ENCODE data around the gene SCN8A.

Gene SCN8A

DNA sequence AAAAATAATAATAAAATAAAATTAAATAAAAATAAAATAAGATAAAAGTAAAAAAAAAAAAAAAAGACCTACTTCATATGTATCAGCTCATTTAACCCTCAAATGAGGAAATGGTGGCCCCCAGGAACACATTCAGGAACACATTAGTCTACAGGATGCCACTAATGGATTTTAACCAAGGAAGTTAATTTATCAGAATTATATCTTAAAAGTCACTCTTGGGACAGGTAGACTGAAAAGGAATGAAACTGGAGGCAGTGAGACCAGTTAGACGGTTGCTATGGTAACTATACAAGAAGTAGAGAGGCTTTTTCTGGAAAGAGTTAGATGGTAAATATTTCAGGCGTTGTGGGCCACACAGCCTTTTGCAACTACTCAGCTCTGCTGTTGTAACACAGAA, 54.9 kb downstream of the SCN8A start:
- Histone ChIP-seq H3K4me3 (replicated peaks; ENCODE audit: insufficient read depth, low read length) (no peak overlapping the region), H3K27ac (replicated peaks) (no peak overlapping the region), H3K27me3 (ENCODE audit: insufficient read depth, poor library complexity, severe bottlenecking) (no peaks in the 10 kb centered on the region)
- no peak for DNase-seq (ENCODE audit: low read depth in 1 of 2, low spot score in 1 of 2)
- TF ChIP-seq, protein P1, sequence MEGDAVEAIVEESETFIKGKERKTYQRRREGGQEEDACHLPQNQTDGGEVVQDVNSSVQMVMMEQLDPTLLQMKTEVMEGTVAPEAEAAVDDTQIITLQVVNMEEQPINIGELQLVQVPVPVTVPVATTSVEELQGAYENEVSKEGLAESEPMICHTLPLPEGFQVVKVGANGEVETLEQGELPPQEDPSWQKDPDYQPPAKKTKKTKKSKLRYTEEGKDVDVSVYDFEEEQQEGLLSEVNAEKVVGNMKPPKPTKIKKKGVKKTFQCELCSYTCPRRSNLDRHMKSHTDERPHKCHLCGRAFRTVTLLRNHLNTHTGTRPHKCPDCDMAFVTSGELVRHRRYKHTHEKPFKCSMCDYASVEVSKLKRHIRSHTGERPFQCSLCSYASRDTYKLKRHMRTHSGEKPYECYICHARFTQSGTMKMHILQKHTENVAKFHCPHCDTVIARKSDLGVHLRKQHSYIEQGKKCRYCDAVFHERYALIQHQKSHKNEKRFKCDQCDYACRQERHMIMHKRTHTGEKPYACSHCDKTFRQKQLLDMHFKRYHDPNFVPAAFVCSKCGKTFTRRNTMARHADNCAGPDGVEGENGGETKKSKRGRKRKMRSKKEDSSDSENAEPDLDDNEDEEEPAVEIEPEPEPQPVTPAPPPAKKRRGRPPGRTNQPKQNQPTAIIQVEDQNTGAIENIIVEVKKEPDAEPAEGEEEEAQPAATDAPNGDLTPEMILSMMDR (IDR thresholded peaks at IDR 0.05; ENCODE audit: insufficient read depth, low read length): no peak
- TF ChIP-seq SPI1 (IDR thresholded peaks at IDR 0.05; ENCODE audit: borderline replicate concordance, low read depth) (no peak), POLR2AphosphoS5 (IDR thresholded peaks at IDR 0.05; ENCODE audit: low read depth) (no peak), GABPA (IDR thresholded peaks at IDR 0.05; ENCODE audit: low read depth) (no peak), REST (IDR thresholded peaks at IDR 0.05; ENCODE audit: insufficient replicate concordance, low read depth) (no peak)

- Histone ChIP-seq H3K4me3 (replicated peaks; ENCODE audit: insufficient read depth, low read length) (no peak overlapping the region), H3K27ac (replicated peaks) (no peak overlapping the region), H3K27me3 (ENCODE audit: insufficient read depth, poor library complexity, severe bottlenecking) (peaks cover 3% of the 10 kb centered on the region)
- DNase-seq (ENCODE audit: low read depth in 1 of 2, low spot score in 1 of 2): no peak
- TF ChIP-seq, protein P1 (IDR thresholded peaks at IDR 0.05; ENCODE audit: insufficient read depth, low read length): no peak
- no peak for TF ChIP-seq GABPA (IDR thresholded peaks at IDR 0.05; ENCODE audit: low read depth)
- TF ChIP-seq REST (IDR thresholded peaks at IDR 0.05; ENCODE audit: insufficient replicate concordance, low read depth): no peak
- TF ChIP-seq SPI1 (IDR thresholded peaks at IDR 0.05; ENCODE audit: borderline replicate concordance, low read depth): no peak
- TF ChIP-seq POLR2AphosphoS5 (IDR thresholded peaks at IDR 0.05; ENCODE audit: low read depth): no peak
Measured at GRCh38 chr12:51647647-51648046, 56.6 kb downstream of the SCN8A start.

DNA sequence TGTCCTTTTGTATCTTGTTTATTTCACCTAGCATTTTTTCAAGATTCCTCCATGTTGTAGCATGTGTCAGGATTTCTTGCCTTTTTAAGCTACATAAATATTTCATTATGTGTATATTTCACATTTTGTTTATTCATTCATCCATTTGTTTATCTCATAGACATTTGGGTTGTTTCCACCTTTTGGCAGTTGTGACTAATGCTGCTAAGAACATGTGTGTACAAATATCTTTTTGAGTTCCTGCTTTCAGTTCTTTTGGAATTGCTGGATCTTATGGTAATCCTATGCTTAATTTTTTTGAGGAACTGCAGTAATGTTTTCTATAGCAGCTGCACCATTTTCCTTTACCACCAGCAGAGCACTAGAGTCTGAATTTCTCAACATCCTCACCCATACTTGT, 62.4 kb downstream of the SCN8A start:
- no peak for DNase-seq (ENCODE audit: low read depth in 1 of 2, low spot score in 1 of 2)
- Histone ChIP-seq H3K27ac (replicated peaks) (no peak overlapping the region), H3K4me3 (replicated peaks; ENCODE audit: insufficient read depth, low read length) (no peak overlapping the region), H3K27me3 (ENCODE audit: insufficient read depth, poor library complexity, severe bottlenecking) (peaks cover 15% of the 10 kb centered on the region)
- no peak for TF ChIP-seq GABPA (IDR thresholded peaks at IDR 0.05; ENCODE audit: low read depth)

DNA sequence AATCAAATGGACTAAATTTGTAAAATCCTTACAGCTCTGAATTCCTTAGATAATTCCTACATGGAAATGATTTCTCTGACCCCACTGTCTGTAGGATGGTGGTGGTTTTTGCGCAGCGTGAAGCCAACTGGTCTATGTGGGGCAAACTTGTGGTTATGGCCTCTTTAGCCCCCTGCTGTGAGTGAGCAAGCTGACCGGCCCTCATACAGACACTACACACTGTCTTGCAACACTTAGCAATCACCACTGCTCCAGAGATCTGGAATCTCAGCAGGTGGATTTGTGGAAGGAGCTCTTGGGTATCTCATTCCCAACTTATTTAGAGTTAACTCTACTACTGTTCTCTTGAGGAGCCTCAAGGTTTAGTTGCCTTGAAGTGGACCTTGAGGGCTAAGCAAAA, 70.2 kb downstream of the SCN8A start:
- peaks cover 21% of the 10 kb centered on the region for H3K27me3 ChIP-seq (ENCODE audit: insufficient read depth, poor library complexity, severe bottlenecking)
- DNase-seq (ENCODE audit: low read depth in 1 of 2, low spot score in 1 of 2): no peak
- no peak for TF ChIP-seq GABPA (IDR thresholded peaks at IDR 0.05; ENCODE audit: low read depth)
- no peak for TF ChIP-seq REST (IDR thresholded peaks at IDR 0.05; ENCODE audit: insufficient replicate concordance, low read depth)
- TF ChIP-seq POLR2AphosphoS5 (IDR thresholded peaks at IDR 0.05; ENCODE audit: low read depth): no peak
- TF ChIP-seq, protein P1 (IDR thresholded peaks at IDR 0.05; ENCODE audit: insufficient read depth, low read length): no peak
- no peak for TF ChIP-seq SPI1 (IDR thresholded peaks at IDR 0.05; ENCODE audit: borderline replicate concordance, low read depth)
- H3K27ac ChIP-seq (replicated peaks): no peak overlapping the region
- no peak overlapping the region for H3K4me3 ChIP-seq (replicated peaks; ENCODE audit: insufficient read depth, low read length)

Data from HL-60 (cell line).